Endothelial cell (in vitro differentiated cells): Measurements from ENCODE around the gene SPOCK1. TPM values are rescaled to one million over a fixed set of nuclear protein-coding genes. Genes with fewer than 3 reads are reported as not detected.

Experiments
- DNase-seq: peaks from one replicate; pipeline ENCODE4 v3.0.0; 2021; ENCODE audit warnings: low spot score
- H3K27ac Mint-ChIP-seq: one replicate; pipeline ENCODE4 v1.8.0; 2021; ENCODE audit warnings: mixed read lengths, inconsistent platforms; ENCODE audit not compliant: unreplicated experiment
- H3K27me3 Mint-ChIP-seq: one replicate; pipeline ENCODE4 v1.8.0; 2021; ENCODE audit warnings: mild to moderate bottlenecking, moderate library complexity, mixed read lengths, inconsistent platforms; ENCODE audit not compliant: unreplicated experiment
- H3K36me3 Mint-ChIP-seq: one replicate; pipeline ENCODE4 v1.8.0; 2021; ENCODE audit warnings: mild to moderate bottlenecking, low read depth, mixed read lengths, inconsistent platforms; ENCODE audit not compliant: unreplicated experiment
- H3K4me1 Mint-ChIP-seq: one replicate; pipeline ENCODE4 v1.8.0; 2021; ENCODE audit warnings: mild to moderate bottlenecking, mixed read lengths, inconsistent platforms; ENCODE audit not compliant: unreplicated experiment
- H3K4me3 Mint-ChIP-seq: one replicate; pipeline ENCODE4 v1.8.0; 2021; ENCODE audit warnings: mild to moderate bottlenecking, mixed read lengths, inconsistent platforms; ENCODE audit not compliant: unreplicated experiment
- H3K9me3 Mint-ChIP-seq: one replicate; pipeline ENCODE4 v1.8.0; 2021; ENCODE audit warnings: mixed read lengths, inconsistent platforms; ENCODE audit not compliant: unreplicated experiment
- total RNA-seq: library from RNA; stranded (reverse); fragmentation: NEBNext Ultra II Directional; extraction: Animal tissue kit (Norgen Biotek cat#: 25700); gene quantifications from one replicate; pipeline ENCODE4 v1.2.1, GENCODE V29; 2021; ENCODE audit not compliant: unreplicated experiment
- TF ChIP-seq, protein P1 (sequence below): fragments of 200-600 bp; sonication (generic); IDR thresholded peaks from one replicate; pipeline ENCODE4 v1.5.0; 2021; ENCODE audit warnings: antibody characterized with exemption; ENCODE audit not compliant: unreplicated experiment

SPOCK1 gene
- total RNA-seq, 1 donor from 2014 or later = 8.7 TPM

DNA sequence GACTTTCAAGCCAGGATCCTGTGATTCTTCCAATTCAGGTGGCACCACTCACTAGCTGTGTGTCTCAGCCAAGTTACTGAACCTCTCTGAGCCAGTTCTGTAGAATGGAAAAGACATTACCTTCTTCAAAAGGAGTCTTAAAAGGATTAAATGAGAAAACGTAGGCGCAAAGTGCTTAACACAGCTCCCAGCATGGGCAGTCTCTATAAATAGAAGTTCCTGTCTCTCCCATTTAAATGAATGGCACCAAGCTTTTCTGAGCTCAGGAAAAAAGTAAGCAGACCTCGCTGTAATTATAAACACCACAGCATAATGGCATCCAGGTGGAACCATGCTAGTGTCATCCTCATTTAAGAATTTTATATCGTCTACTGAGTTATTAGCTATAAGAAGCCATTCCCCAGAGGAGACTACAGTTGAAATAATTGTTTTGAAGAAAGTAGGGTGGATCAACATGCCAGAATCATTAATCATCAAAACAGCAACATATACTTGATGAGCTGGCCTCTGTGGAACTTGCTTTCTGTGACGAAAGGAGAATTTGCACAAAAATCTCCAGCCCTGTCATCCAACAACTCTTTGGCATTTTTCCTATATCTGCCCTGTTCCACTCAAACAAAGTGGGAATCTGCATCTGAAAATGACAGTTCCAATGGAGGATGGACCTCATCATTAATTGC, 188.9 kb downstream of the SPOCK1 start:
- Mint-ChIP-seq H3K4me3 (no peak overlapping the region), H3K27ac (no peak overlapping the region), H3K27me3 (peaks cover 2% of the 10 kb centered on the region), H3K9me3 (no peaks in the 10 kb centered on the region), H3K36me3 (no peaks in the 10 kb centered on the region), H3K4me1 (no peaks in the 10 kb centered on the region)
- no peak for DNase-seq
- TF ChIP-seq, protein P1, sequence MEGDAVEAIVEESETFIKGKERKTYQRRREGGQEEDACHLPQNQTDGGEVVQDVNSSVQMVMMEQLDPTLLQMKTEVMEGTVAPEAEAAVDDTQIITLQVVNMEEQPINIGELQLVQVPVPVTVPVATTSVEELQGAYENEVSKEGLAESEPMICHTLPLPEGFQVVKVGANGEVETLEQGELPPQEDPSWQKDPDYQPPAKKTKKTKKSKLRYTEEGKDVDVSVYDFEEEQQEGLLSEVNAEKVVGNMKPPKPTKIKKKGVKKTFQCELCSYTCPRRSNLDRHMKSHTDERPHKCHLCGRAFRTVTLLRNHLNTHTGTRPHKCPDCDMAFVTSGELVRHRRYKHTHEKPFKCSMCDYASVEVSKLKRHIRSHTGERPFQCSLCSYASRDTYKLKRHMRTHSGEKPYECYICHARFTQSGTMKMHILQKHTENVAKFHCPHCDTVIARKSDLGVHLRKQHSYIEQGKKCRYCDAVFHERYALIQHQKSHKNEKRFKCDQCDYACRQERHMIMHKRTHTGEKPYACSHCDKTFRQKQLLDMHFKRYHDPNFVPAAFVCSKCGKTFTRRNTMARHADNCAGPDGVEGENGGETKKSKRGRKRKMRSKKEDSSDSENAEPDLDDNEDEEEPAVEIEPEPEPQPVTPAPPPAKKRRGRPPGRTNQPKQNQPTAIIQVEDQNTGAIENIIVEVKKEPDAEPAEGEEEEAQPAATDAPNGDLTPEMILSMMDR = no peak

DNA sequence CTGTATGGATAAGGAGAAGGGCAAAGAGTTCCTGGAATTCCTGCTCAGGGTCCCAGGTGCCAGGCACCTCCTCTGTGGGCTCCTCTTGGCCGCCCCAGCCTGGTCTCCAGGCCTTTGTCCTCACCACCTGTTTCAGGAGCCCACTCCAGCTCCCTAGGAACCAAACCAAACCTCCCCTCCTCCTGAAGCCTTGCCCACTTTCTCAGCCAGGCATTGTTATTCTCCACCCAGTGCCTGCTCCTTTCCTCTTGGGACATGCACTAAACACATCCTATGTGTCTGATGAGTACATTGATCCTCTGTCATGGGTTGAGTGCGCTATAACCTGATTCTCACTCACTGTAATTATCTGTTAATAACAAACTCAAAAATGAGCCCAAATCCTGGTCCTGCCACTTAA, 189.8 kb downstream of the SPOCK1 start:
- Mint-ChIP-seq H3K27ac (no peak overlapping the region), H3K4me3 (no peak overlapping the region), H3K27me3 (peaks cover 2% of the 10 kb centered on the region), H3K36me3 (no peaks in the 10 kb centered on the region), H3K4me1 (no peaks in the 10 kb centered on the region), H3K9me3 (no peaks in the 10 kb centered on the region)
- TF ChIP-seq, protein P1 = no peak
- no peak for DNase-seq

DNA sequence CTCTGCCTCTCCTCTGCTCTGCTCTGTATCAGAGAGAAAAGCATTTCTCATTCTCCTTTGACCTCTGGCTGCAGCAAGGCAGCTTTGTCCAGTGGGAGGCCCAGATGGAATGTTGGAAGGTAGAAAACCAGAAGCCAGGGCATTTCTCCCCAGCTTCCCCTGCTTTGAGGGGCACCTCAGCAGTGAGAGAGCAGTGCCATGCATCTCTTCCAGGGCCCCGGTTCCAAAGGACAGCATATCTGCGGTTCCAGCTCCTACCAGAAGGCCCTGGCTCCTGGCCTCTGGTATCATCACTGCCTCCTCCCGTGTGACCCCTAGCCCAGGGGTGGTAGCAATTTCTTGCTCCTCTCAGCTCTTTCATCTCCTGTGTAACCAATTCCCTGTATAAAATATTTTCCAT, 190.8 kb downstream of the SPOCK1 start:
- H3K4me3 Mint-ChIP-seq = no peak overlapping the region
- H3K36me3 Mint-ChIP-seq = no peaks in the 10 kb centered on the region
- H3K27ac Mint-ChIP-seq = no peak overlapping the region
- H3K27me3 Mint-ChIP-seq = no peaks in the 10 kb centered on the region
- H3K4me1 Mint-ChIP-seq = peaks cover 2% of the 10 kb centered on the region
- no peak for DNase-seq
- TF ChIP-seq, protein P1 = no peak
- H3K9me3 Mint-ChIP-seq = no peaks in the 10 kb centered on the region

DNA sequence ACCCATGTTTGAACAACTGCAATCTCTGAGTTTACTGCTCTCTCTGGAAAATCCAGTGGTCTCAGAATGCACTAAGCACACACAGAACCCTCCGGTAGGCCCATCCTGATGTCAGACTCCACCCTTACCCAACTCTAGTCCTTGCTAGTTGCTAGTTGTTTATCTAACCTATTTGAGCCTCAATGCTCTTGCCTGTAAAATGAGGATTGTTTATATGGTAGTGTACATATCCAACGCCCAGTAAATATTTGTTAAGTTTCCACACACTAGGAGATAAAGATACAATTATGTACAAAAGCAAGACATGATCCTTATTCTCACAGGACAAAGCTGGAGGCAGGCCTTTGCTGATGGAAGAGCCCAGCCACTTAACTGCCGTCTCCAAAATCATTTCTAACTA, 192.2 kb downstream of the SPOCK1 start:
- H3K4me3 Mint-ChIP-seq = no peak overlapping the region
- H3K27ac Mint-ChIP-seq = no peak overlapping the region
- DNase-seq = no peak
- no peaks in the 10 kb centered on the region for H3K36me3 Mint-ChIP-seq
- peaks cover 2% of the 10 kb centered on the region for H3K4me1 Mint-ChIP-seq
- no peaks in the 10 kb centered on the region for H3K9me3 Mint-ChIP-seq
- H3K27me3 Mint-ChIP-seq = no peaks in the 10 kb centered on the region
- TF ChIP-seq, protein P1 = no peak

DNA sequence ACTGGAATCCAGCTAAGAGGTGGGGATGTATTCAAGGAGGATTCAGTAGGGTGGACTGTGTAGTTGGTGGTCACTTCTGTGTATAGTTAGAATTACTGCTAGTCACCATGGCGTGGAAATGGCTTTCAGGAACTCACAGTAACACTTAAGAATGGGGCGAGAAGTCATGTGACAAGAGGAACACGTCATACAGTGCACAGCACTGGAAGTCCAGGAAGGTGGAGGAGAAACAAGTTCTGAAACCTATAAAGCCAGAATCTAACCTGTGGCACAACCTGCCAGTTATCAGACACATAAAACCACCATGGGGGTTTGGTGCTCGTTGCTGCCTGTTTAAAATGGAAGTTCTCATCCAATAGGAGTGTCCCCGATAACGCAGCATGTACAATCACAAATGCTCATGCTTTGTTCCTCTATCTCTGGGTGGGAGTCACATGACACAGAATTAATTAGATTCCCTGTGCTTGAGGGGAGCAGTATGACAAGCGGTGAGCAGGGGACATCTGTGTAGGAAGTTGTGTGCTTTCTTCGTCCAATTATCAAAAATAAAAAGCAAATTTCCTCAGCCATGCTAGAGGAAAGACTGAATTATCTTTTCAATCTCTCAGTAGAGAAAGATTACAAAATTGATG, 193.0 kb downstream of the SPOCK1 start:
- Mint-ChIP-seq H3K27ac (no peak overlapping the region), H3K9me3 (no peaks in the 10 kb centered on the region), H3K4me3 (no peak overlapping the region), H3K27me3 (no peaks in the 10 kb centered on the region), H3K4me1 (peaks cover 2% of the 10 kb centered on the region), H3K36me3 (no peaks in the 10 kb centered on the region)
- no peak for DNase-seq
- TF ChIP-seq, protein P1 = no peak
